ENCODE measurements around the gene HOMER2.
"Not testable (repeated sequence)": the region's sequence is repeated elsewhere in the genome, so short reads cannot be mapped to it uniquely, and the experiment has no call there.

The HOMER2 gene

DNA sequence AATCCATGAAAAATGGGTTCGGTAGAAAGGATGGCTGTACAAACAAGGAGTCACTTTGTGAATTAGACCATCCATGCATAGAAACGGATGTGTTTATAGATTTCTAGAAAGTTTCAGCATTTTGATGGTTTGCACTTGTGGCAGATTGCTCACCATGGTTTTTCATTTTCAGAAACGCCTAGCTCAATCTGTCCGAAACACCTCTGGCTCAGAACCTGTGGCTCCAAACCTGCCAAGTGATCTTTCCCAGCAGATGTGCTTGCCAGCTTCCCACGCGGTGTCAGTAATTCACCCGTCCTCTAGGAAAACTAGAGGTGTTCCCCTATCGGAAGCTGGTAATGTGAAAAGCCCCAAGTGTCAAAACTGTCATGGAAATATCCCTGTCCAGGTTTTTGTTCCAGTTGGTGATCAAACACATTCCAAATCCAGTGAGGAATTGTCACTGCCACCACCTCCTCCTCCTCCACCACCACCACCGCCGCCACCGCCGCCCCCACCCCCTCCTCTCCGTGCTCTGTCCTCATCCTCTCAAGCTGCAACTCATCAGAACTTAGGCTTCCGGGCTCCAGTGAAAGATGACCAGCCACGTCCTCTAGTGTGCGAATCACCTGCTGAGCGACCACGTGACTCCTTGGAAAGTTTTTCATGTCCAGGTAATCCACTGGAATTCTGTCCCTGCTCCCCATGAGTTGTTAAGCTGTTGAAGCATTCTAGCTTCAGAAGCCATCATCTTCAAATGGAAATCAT, 121.9 kb downstream of the HOMER2 start:
- no peak for FAIRE-seq

DNA sequence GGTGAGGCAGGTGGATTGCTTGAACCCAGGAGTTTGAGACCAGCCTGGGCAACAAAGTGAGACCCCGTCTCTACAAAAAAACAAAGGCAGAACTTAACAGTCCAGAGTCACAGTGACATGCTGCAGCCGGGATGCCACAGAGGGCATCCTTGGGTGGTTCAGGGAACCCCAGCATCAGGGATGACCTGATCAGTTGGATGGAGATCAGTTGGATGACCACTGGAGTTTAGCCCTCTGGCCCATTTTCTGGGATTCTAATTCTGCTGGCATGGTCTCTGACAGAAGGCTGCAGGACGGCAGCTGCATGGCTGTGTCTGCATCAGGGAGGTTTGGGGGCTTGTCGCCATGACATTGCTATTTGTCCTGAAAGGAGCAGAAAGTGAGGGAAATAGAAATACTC, 123.3 kb downstream of the HOMER2 start:
- FAIRE-seq: no peak

DNA sequence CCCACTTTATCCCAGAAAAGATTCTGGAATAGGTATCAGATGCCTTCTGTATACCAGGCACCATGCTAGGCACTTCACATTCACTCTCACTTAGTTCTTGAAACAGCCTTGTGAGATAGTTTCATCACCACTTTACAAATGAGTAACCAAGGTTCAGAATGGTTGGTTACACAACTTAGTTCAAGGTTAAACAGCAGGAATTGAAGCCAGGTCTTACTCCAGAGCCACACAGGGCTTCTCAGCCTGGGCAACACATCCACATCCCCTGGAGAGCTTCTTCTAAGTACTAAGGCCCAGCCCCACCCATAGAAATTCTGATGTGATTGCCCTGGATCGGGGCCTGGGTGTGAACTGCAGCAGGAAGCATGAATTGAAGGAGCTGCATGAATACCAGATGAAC, 124.4 kb downstream of the HOMER2 start:
- FAIRE-seq: no peak

DNA sequence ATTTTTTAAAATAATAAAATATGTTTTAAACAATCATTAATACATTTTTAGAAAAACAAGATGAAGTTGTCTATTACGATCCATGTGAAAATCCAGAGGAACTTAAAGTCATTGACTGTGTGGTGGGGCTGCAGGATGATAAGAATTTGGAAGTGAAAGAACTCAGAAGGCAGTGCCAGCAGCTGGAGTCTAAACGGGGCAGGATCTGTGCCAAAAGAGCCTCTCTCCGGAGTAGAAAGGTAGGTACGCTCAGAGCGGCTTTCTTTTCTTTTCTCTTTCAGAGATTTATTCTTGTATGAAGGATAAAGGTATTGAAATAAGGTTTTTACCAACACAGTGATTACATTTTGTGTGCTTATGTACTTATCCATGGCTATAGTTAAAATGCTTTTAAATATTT, 129.5 kb downstream of the HOMER2 start:
- no peak for FAIRE-seq

DNA sequence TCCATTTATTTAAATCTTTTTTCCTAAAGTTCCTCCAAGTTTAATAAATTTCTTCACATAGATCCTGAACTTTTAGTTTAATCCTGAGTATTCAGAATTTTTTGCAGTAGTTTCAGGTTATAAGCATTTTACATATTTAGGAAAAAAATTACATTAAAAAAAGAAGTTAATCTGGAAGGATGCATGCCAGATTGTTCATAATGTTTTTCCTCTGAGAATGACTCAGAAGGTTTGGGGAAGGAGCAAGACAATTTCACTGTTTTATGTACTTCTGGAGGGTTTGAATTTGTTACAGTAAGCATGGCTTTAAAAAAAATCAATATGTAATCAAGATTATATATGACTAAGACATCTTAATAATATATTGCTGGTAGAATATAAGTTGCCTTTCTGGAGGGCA, 130.7 kb downstream of the HOMER2 start:
- not testable (repeated sequence) for FAIRE-seq

DNA sequence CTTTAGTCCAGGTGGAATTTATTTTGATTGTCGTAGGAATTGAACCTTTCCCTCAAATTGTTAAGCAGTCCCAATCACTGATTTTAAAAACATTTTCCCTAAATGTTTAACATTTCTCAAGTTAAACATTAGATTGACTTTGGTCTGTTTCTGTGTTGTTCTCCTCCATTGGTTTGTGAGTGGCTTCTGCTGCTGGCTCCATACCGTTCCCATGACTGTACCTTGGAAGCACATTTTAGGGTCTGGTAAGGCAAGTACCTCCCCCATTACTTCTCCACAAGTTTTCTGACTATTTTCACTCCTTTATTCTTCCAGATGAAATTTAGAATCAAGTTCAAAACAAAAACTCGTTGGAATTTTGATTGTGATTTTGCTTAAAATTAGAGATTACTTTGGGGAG, 131.1 kb downstream of the HOMER2 start:
- not testable (repeated sequence) for FAIRE-seq

DNA sequence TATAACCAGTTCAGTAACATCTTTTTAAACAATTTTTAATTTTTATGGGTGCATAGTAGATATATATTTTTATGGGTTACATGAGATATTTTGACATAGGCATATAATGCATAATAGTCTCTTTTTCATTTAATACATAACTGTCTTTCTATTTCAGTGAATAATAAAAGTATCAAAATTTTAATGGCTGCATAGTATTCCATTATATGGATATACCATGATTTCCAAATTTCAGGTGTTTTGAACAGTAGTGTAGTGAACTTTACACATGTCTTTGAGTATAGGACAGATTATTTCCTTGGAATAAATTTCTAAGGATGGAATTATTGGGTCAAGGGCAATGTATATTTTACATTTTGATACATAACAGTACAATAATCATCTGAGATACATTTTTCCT, 132.4 kb downstream of the HOMER2 start:
- no peak for FAIRE-seq

DNA sequence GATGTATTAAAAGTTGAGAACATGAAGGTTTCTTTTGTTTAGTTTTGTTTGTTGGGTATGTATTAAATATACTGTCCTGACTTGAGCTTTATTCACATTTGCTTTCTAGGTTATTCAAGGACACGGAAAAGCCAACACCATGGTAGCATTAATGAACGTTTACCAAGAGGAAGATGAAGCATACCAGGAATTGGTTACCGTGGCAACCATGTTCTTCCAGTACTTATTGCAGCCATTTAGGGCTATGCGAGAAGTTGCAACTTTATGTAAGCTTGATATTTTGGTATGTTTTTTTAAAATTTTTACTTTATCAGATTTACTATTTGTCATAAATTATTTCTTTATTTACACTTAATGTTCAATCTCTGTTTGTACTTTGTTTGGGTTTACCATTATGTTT, 139.5 kb downstream of the HOMER2 start:
- no peak for FAIRE-seq

DNA sequence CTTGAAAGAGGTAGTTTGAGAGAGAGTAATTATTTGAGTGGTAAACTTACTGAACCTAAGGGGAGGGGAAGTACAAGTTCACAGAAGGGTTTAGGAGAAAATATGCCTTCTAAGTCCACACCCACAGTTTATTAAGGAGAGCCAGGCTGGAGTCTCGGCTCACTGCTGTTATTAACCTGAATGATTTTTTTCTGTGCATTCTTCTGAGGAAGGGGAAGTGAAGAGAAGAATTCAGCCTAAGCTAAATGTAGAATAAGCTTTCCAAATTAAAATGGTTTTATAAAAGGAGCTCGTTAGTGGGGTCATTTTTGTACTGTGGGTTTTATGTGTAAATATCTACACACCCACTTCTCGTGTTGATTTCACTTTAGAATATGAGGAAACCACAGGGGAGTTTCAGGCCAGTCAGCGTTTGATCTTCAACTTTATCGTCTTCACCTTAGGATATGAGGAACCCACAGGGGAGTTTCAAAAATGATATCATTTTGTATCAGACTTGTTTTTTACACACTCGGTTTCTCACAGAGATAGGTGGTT, 141.6 kb downstream of the HOMER2 start:
- no peak for FAIRE-seq

DNA sequence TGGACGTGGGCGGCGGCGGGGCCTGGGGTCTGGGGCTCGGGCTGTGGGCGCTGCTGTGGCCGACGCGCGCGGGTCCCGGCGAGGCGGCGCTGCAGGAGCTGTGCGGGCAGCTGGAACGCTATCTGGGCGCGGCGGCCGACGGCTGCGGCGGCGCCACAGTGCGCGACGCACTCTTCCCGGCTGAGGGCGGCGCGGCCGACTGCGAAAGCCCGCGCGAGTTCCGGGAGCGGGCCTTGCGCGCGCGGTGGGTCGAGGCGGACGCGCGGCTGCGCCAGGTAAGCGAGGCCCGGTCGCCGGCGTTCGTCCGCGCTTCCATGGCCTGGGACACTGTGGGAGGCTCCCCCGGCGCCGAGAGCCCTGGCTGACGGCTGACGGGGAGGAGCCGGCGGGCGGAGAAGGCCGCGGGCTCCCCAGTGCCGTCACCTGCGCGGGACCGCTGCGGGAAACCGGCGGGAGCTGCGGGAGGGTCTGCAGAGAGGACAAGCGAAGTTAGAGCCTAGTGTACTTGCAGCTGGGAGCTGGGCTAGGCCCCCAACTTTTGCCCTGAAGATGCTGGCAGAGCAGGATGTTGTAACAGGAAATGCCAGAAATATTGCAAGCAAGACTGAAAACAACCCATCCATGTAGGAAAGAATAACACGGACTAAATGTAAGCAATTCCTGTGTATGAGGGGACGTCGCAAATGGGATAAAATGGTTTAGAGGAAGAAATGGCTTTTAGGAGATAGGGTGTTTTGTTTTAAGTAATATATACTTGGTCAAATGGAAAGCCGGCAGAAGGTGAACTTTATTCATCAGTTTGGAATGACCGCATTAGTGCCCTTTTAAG, 142.2 kb downstream of the HOMER2 start:
- no peak for FAIRE-seq

DNA sequence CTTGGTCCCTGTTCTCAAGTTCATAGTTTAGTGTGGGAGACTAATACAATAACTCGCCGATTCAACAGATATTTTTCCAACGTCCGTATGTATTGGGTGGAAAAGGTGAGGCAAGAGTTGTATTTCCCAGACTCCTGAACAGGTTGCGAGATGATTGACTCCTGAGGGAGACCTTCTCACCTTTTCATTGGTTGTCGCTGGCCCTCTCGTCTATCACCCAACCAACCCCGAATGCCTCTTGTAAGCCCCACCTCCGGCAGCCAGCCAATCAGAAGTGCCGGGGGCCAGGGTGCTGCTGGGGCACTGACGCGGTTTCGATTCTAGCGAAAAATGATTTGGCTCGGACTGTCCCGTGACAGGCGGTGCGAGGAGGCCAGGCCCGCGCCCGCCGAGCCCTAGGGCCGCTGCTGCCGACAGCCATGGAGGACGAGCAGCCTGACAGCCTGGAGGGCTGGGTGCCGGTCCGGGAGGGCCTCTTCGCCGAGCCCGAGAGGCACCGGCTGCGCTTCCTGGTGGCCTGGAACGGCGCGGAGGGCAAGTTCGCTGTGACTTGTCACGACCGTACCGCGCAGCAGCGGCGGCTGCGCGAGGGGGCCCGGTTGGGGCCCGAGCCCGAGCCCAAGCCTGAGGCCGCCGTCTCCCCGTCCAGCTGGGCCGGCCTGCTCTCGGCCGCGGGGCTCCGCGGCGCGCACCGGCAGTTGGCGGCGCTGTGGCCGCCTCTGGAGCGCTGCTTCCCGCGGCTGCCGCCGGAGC, 143.0 kb downstream of the HOMER2 start, which contains the start of gene WHAMM:
WHAMM (plus strand) TSS at position 321 of the 753 bp plus-strand sequence; CDS start at position 420, 99 bp downstream.
- no peak for FAIRE-seq

DNA sequence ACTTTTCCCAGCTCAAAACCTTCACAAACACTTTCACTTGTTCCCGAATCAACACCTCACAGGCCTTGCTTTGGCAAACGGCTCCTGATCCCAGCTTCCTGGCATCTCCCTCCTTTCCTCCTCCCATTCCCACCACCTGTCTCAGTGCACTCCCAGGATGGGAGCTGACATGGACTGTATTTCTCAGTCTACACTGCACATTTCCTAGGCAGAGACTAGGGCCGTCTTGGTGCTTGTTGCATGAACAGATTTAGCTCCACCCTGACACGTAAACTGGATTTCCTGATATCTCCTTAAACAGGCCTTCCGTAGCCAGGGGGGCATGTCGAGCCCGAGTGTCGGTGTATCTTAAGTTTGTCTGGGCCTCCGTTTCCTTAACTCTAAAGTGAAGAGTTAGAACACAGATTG, 143.9 kb downstream of the HOMER2 start:
- no peak for FAIRE-seq

DNA sequence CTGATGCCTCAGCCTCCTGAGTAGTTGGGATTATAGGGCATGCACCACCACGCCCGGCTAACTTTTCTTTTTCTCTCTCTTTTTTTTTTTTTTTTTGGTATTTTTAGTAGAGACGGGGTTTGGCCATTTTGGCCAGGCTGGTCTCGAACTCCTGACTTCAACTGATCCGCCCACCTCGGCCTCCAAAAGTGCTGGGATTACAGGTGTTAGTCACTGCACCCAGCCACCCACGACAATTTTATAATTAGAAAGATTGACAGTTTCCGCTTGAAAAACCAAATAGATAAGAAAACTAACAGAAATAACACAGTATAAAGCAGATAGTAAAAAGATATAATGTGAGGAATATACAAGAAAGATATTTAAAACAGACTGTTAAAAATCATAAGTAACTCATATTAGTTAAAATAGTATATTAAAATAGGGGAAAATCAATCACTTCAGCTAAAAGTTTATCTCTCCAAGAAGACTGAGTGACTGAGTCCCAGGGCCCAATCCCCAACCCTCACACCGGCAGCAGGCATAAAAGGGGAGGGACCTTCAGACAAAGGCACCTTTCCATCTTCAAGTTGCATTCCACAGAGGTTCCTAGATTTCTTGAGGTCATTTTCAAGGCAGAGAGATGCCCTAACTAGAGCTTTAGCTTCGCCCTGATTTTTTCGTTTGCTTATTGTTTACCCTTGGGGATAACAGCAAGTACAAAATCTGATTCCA, 144.4 kb downstream of the HOMER2 start:
- FAIRE-seq: no peak

DNA sequence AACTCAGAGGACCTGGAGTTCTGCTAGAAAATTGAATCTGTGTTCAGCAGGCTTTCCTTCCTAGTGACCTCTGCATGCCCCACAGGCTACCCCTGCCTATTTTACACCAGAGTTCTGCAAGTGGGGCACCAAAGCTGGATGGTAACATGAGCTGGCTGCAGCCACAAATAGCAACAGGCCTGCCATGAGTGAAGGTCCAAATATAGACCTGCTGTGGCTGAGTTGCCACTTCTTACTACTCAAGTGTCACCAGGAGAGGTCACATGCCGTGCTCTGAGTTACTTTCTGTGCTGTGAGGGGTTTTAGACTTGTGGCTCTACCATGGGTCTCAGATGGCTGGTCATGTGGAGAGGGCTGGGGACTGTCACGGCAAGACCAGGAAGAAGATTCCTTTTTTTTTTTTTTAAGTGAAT, 146.5 kb downstream of the HOMER2 start, which contains the start of gene FSD2:
FSD2 (minus strand) TSS at position 76 of the 413 bp plus-strand sequence. CDS start 18,679 bp downstream, outside the sequence.
- FAIRE-seq: no peak

DNA sequence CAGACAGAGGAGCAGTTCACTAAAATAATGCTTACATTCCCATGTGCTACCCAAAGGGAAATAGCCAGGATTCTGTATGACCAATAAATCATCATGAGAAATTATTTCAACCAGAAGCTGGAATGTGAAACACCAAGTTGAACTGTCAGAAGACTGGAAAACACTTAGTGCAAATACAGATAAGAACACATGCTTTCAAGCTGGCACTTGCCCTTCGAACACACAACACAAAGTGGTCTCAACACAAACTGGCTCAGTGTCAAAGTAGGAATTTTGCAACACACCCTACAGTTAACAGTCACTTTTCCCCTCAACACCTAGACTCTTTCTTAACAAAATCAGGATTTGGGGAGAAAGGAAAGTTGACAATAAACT, 148.0 kb downstream of the HOMER2 start:
- FAIRE-seq: no peak

DNA sequence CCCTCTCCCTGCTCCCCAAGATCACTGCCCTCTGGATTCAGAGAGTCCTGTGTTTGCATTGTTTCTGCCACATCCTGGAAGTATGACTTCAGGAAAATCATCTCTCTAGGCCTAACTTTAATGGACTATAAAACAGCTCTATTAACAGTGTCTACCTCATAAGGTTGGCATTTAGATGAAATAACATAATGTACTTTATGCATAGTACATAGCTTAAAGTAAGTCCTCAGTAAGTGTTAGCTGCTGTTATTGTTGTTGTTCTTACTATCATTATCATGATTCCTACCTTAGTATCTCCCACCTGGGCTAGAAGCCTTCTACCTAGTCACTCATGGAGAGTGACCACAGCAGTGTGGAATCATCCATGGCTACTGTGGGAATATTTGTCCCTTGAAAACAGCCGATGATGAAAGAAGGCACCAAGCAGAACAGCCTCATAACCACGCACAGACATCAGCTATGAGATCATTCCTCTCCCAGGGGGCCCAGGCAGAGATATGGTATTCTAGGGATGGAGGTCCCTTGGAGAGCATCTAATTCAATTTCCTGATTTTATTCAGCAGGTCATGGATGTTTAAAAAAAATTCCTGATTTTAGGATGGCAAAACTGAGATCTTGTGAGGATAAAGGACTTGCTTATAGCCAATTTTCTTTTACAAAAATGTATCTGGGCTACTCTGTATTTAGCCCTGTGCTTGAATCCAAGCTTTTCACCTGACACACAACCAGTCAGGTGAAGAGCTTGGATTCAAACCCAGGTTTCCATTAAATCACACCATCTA, 148.5 kb downstream of the HOMER2 start:
- no peak for FAIRE-seq

DNA sequence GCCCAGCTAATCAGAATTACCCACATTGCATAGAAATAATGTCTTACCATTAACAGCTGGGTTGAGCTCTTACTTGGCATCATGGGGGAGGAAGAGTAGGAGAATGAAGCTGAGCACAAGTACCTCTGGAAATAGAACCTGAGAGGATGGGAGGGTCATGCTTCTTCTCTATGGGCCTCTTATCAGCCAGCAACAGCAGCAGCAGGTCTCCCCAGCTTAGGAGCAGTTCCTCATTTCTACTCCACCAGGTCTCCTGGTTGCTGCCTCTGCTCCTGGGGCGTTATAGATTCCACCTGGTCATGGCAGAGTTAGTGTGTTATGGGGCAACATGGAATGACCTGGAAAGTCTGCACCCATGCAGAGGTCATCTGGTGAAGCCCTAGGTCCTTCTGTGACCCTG, 150.0 kb downstream of the HOMER2 start:
- no peak for FAIRE-seq

DNA sequence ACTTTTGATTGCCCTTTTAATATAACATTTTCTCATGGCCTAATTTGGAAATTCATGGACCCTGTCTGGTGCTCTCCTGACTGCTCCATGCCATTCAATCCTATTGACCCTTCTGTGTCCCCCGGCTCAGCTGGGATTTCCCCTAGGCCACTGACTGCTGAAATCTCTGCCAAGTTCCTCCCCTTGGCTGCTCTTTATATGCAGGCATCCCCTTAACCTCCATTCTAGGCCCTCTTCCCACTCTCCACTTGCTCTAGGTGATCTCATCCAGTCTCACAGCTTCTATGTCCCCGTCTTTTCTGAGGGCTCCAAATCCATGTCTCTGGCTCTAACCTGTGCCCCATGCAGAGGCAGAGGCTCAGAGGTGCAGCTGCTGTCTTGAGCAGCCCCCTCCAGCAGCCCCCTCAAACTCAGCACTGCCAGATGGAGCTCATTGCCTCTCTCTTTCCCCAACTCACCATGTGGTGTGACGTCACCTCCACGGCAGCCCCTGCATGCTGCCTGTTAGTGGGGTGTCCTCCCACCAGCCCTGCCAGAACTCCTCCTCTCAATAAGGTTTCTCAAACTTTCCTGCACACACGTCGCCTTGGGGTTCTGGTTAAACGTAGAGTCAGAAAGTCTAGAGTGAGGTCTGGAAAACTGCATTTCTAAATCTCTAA, 153.2 kb downstream of the HOMER2 start:
- FAIRE-seq: no peak
